ENCODE data around the gene PGLYRP4. TPM values are rescaled to one million over a fixed set of nuclear protein-coding genes. Genes with fewer than 3 reads are reported as not detected.

PGLYRP4 gene
- total RNA-seq, 1 experiment from 2014 or later = not detected

- DNase-seq (ENCODE audit: low spot score) = no peak
- BruUV-seq (replicated peaks) = no TSS peak
- ChIA-PET POLR2A (ENCODE audit: low non-redundant PET) (no interaction called here), CTCF (no interaction called here)
- intact Hi-C loops (cut with micrococcal nuclease; ENCODE audit: unreplicated experiment) = no loop called here
- H3K4me1 ChIP-seq (ENCODE audit: insufficient read depth, low read length, poor library complexity, severe bottlenecking) = no peaks in the 10 kb centered on the region
- H3K27me3 ChIP-seq (replicated peaks; ENCODE audit: insufficient read depth, low read depth, low read length, poor library complexity) = peaks cover 72% of the 10 kb centered on the region
- H3K9me3 ChIP-seq (ENCODE audit: low read depth, low read length, poor library complexity, severe bottlenecking) = no peaks in the 10 kb centered on the region
- no peak for TF ChIP-seq CTCF (conservative IDR thresholded peaks at IDR 0.05; ENCODE audit: low read depth, low read length)
- no peak for TF ChIP-seq EZH2 (IDR thresholded peaks at IDR 0.05; ENCODE audit: borderline replicate concordance, low read depth, low read length, poor library complexity, severe bottlenecking)
- H3K4me3 ChIP-seq (ENCODE audit: low read depth, low read length, poor library complexity, severe bottlenecking) = no peak overlapping the region
- no peak overlapping the region for H3K27ac ChIP-seq (ENCODE audit: low read depth, low read length, poor library complexity, severe bottlenecking)
- H3K36me3 ChIP-seq (ENCODE audit: insufficient read depth, low read length, poor library complexity, severe bottlenecking) = no peaks in the 10 kb centered on the region
These were observed 46.6 kb upstream of the PGLYRP4 start for GRCh38 chr1:153395136-153395685.

- CTCF ChIA-PET = no interaction called here
- intact Hi-C loops (cut with micrococcal nuclease; ENCODE audit: unreplicated experiment) = no loop called here
- POLR2A ChIA-PET (ENCODE audit: low non-redundant PET) = no interaction called here
- Histone ChIP-seq H3K36me3 (ENCODE audit: insufficient read depth, low read length, poor library complexity, severe bottlenecking) (no peaks in the 10 kb centered on the region), H3K4me1 (ENCODE audit: insufficient read depth, low read length, poor library complexity, severe bottlenecking) (no peaks in the 10 kb centered on the region), H3K27ac (ENCODE audit: low read depth, low read length, poor library complexity, severe bottlenecking) (no peak overlapping the region), H3K27me3 (replicated peaks; ENCODE audit: insufficient read depth, low read depth, low read length, poor library complexity) (peaks cover 72% of the 10 kb centered on the region), H3K4me3 (ENCODE audit: low read depth, low read length, poor library complexity, severe bottlenecking) (no peak overlapping the region), H3K9me3 (ENCODE audit: low read depth, low read length, poor library complexity, severe bottlenecking) (no peaks in the 10 kb centered on the region)
- no peak for DNase-seq (ENCODE audit: low spot score)
- TF ChIP-seq EZH2 (IDR thresholded peaks at IDR 0.05; ENCODE audit: borderline replicate concordance, low read depth, low read length, poor library complexity, severe bottlenecking) = no peak
- TF ChIP-seq CTCF (conservative IDR thresholded peaks at IDR 0.05; ENCODE audit: low read depth, low read length) = no peak
- no TSS peak for BruUV-seq (replicated peaks)
These were observed 45.8 kb upstream of the PGLYRP4 start for GRCh38 chr1:153394391-153394790.

- Histone ChIP-seq H3K27me3 (replicated peaks; ENCODE audit: insufficient read depth, low read depth, low read length, poor library complexity) (peaks cover 72% of the 10 kb centered on the region), H3K36me3 (ENCODE audit: insufficient read depth, low read length, poor library complexity, severe bottlenecking) (no peaks in the 10 kb centered on the region), H3K9me3 (ENCODE audit: low read depth, low read length, poor library complexity, severe bottlenecking) (no peaks in the 10 kb centered on the region), H3K27ac (ENCODE audit: low read depth, low read length, poor library complexity, severe bottlenecking) (no peak overlapping the region), H3K4me3 (ENCODE audit: low read depth, low read length, poor library complexity, severe bottlenecking) (no peak overlapping the region), H3K4me1 (ENCODE audit: insufficient read depth, low read length, poor library complexity, severe bottlenecking) (no peaks in the 10 kb centered on the region)
- DNase-seq (ENCODE audit: low spot score) = no peak
- BruUV-seq (replicated peaks) = no TSS peak
- intact Hi-C loops (cut with micrococcal nuclease; ENCODE audit: unreplicated experiment) = no loop called here
- no peak for TF ChIP-seq EZH2 (IDR thresholded peaks at IDR 0.05; ENCODE audit: borderline replicate concordance, low read depth, low read length, poor library complexity, severe bottlenecking)
- TF ChIP-seq CTCF (conservative IDR thresholded peaks at IDR 0.05; ENCODE audit: low read depth, low read length) = no peak
- CTCF ChIA-PET = no interaction called here
- POLR2A ChIA-PET (ENCODE audit: low non-redundant PET) = no interaction called here
These were observed 45.3 kb upstream of the PGLYRP4 start for GRCh38 chr1:153393926-153394325.

Measured in A673 (cell line).